GM12878 (cell line): ENCODE results near the gene BEND7. TPM values are rescaled to one million over a fixed set of nuclear protein-coding genes. Genes with fewer than 3 reads are reported as not detected.

Experiments
- ATAC-seq: fragments of 200-7000 bp; cut with Tn5 transposase; 3 replicates; pipeline ENCODE4 v1.9.1; 2020; ENCODE audit warnings: mild to moderate bottlenecking, moderate library complexity
- BruUV-seq: library from RNA; stranded (reverse); fragments of 400-500 nt; replicated peaks from 2 replicates; lab custom pipeline; 2021; lab: Mats Ljungman, UMichigan
- CTCF ChIA-PET: fragments of 300-600 bp; sonication (Branson Sonifier 250); formaldehyde crosslinking; extraction: SDS; loops from one replicate; lab custom pipeline; 2021; ENCODE audit warnings: inconsistent platforms; lab: Yijun Ruan, JAX
- POLR2A ChIA-PET: fragments of 350-600 bp; formaldehyde crosslinking; extraction: SDS; loops from one replicate; lab custom pipeline; 2021; ENCODE audit warnings: inconsistent platforms; lab: Charles Lee
- RAD21 ChIA-PET: fragments of 300-600 bp; sonication (Branson Sonifier 250); formaldehyde crosslinking; loops from one replicate; lab custom pipeline; 2023; ENCODE audit warnings: antibody characterized with exemption; ENCODE audit not compliant: unreplicated experiment; lab: Charles Lee
- SMC1A ChIA-PET: fragments of 300-600 bp; sonication (Branson Sonifier 250); formaldehyde crosslinking; loops from one replicate; lab custom pipeline; 2023; ENCODE audit not compliant: unreplicated experiment, uncharacterized antibody; lab: Charles Lee
- DNase-seq: peaks from one replicate; pipeline ENCODE4 v3.0.0-alpha.2; 2011; ENCODE audit warnings: low read depth, low spot score
- FAIRE-seq: peaks from 3 replicates; lab custom pipeline; 2011; peaks lifted over from hg19 to GRCh38; lab: Jason Lieb, UNC
- H2AFZ ChIP-seq: 2 replicates; pipeline ENCODE4 v1.6.0; 2011; ENCODE audit warnings: low read depth, low read length, control low read depth; ENCODE audit not compliant: control insufficient read depth
- H3K27ac ChIP-seq: 2 replicates; pipeline ENCODE4 v1.5.1; 2011; ENCODE audit warnings: control low read depth; ENCODE audit not compliant: control insufficient read depth, insufficient read depth
- H3K27me3 ChIP-seq, 2 experiments: replicated peaks in 1 of 2; 2 replicates each; pipeline versions ENCODE4 v1.6.0 to v1.6.1; 2011; ENCODE audit warnings: low read length in 1 of 2; ENCODE audit not compliant: control insufficient read depth in 2 of 2, insufficient read depth in 2 of 2
- H3K36me3 ChIP-seq, 2 experiments: 2 replicates each; pipeline ENCODE4 v1.5.1; 2011; ENCODE audit warnings: low read length in 1 of 2; ENCODE audit not compliant: control insufficient read depth in 2 of 2, insufficient read depth in 2 of 2
- H3K4me1 ChIP-seq: 2 replicates; pipeline ENCODE4 v1.6.1; 2011; ENCODE audit warnings: mild to moderate bottlenecking, low read length, moderate library complexity, mixed read lengths; ENCODE audit not compliant: control insufficient read depth, insufficient read depth
- H3K4me2 ChIP-seq: 2 replicates; pipeline ENCODE4 v1.6.0; 2011; ENCODE audit warnings: control low read depth; ENCODE audit not compliant: control insufficient read depth, insufficient read depth
- H3K4me3 ChIP-seq: fragments of 200-600 bp; sonication (generic); 2 replicates; pipeline ENCODE4 v1.5.1; 2016
- H3K79me2 ChIP-seq: 2 replicates; pipeline ENCODE4 v1.6.0; 2011; ENCODE audit warnings: low read length; ENCODE audit not compliant: control insufficient read depth, insufficient read depth
- H3K9ac ChIP-seq: 2 replicates; pipeline ENCODE4 v1.8.0; 2011; ENCODE audit warnings: low read length, control low read depth, mixed read lengths; ENCODE audit not compliant: control insufficient read depth, insufficient read depth
- H3K9me3 ChIP-seq: replicated peaks from 3 replicates; pipeline ENCODE4 v1.5.1; 2011; ENCODE audit warnings: mild to moderate bottlenecking, low read length; ENCODE audit not compliant: control insufficient read depth, insufficient read depth
- H4K20me1 ChIP-seq: 2 replicates; pipeline ENCODE4 v1.6.0; 2011; ENCODE audit not compliant: control insufficient read depth, insufficient read depth
- CEBPB ChIP-seq, 2 experiments: fragments of 150-350 bp in 1 of 2; IDR thresholded peaks; 2 replicates each; pipeline ENCODE4 v1.6.1; 2012 to 2014; ENCODE audit warnings: low read depth in 2 of 2, low read length in 2 of 2, borderline replicate concordance in 1 of 2, inconsistent platforms in 1 of 2
- FOS ChIP-seq: IDR thresholded peaks from 3 replicates; pipeline ENCODE4 v1.6.1; 2011; ENCODE audit warnings: borderline replicate concordance; ENCODE audit not compliant: insufficient read length; ENCODE audit errors: extremely low read depth
- MEF2A ChIP-seq: IDR thresholded peaks from 2 replicates; pipeline ENCODE4 v1.6.1; 2011; ENCODE audit warnings: low read depth, mild to moderate bottlenecking, low read length, moderate library complexity; ENCODE audit not compliant: insufficient read depth
- MEF2B ChIP-seq: fragments of 450-650 bp; IDR thresholded peaks from 2 replicates; pipeline ENCODE4 v1.6.1; 2018; ENCODE audit warnings: mild to moderate bottlenecking, moderate library complexity; ENCODE audit not compliant: partially characterized antibody, poor library complexity, severe bottlenecking
- NFYB ChIP-seq: IDR thresholded peaks from 2 replicates; pipeline ENCODE4 v1.6.1; 2011; ENCODE audit warnings: low read depth, mild to moderate bottlenecking, low read length, improper control_type of control experiment, moderate library complexity; ENCODE audit not compliant: insufficient read depth
- RB1 ChIP-seq: fragments of 450-650 bp; formaldehyde crosslinking; IDR thresholded peaks from 2 replicates; pipeline ENCODE4 v1.6.1; 2017; ENCODE audit warnings: mild to moderate bottlenecking, borderline replicate concordance
- RELA ChIP-seq: fragments of 450-650 bp; IDR thresholded peaks from 2 replicates; pipeline ENCODE4 v1.8.0; 2014; ENCODE audit warnings: borderline replicate concordance; ENCODE audit not compliant: partially characterized antibody
- SMAD1 ChIP-seq: fragments of 450-650 bp; IDR thresholded peaks from 2 replicates; pipeline ENCODE4 v1.6.1; 2018; ENCODE audit warnings: mild to moderate bottlenecking, low read depth; ENCODE audit not compliant: partially characterized antibody
- STAT3 ChIP-seq: IDR thresholded peaks from 2 replicates; pipeline ENCODE4 v1.6.1; 2011; ENCODE audit warnings: low read depth, low read length, improper control_type of control experiment
- ZNF384 ChIP-seq: IDR thresholded peaks from 2 replicates; pipeline ENCODE4 v1.6.1; 2012; ENCODE audit warnings: low read depth, mild to moderate bottlenecking, low read length, improper control_type of control experiment, borderline replicate concordance
- WGBS: methylation state at CpG from one replicate; pipeline ENCODE4 v1.1.6; 2016; ENCODE audit warnings: low lambda C conversion rate; ENCODE audit not compliant: insufficient replicate concordance, insufficient coverage; ENCODE audit errors: missing lambda C conversion rate; 5-methylcytosine and 5-hydroxymethylcytosine counted together
- in situ Hi-C: fragments of 300-500 bp; cut with MboI; formaldehyde crosslinking; loops from 9 replicates; pipeline ENCODE4 v1.14.3; 2018; ENCODE audit warnings: mixed read lengths
- intact Hi-C: fragments of 100-400 bp; cut with micrococcal nuclease; formaldehyde crosslinking; loops from one replicate; pipeline ENCODE4 v1.14.2; 2022; ENCODE audit not compliant: unreplicated experiment
- polyA plus RNA-seq, 11 experiments: library from polyadenylated mRNA; depleted of rRNA in 4 of 11; unstranded in 6 of 11; stranded (reverse) in 5 of 11; fragments of >200 nt; fragmentation: Nextera tagmentation in 4 of 11; fragmentation: Illumina TruSeq in 1 of 11; extraction: Ambion mirVana in 4 of 11; extraction: Trizol in 1 of 11; gene quantifications; 1 replicate in 1 of 11; 2 replicates in 10 of 11; pipeline versions ENCODE4 v1.2.1 to v1.2.3, GENCODE V29; 2011 to 2016; ENCODE audit warnings: inconsistent platforms in 2 of 11, missing spikeins in 2 of 11, low read depth in 1 of 11
- total RNA-seq, 4 experiments: library from RNA; depleted of rRNA in 3 of 4; stranded (reverse); fragments of >200 nt in 3 of 4; fragmentation: Illumina TruSeq in 1 of 4; extraction: Trizol in 1 of 4; gene quantifications; 2 replicates each; pipeline versions ENCODE4 v1.2.1 to v1.2.3, GENCODE V29; 2013 to 2021
- TF ChIP-seq, protein P1 (sequence below): fragments of 450-650 bp; conservative IDR thresholded peaks from 2 replicates; pipeline ENCODE4 v1.6.1; 2017; ENCODE audit warnings: mild to moderate bottlenecking, moderate library complexity
- TF ChIP-seq, protein P2 (sequence below): fragments of 450-650 bp; IDR thresholded peaks from 2 replicates; pipeline ENCODE4 v1.6.1; 2016; ENCODE audit warnings: mild to moderate bottlenecking, moderate library complexity, borderline replicate concordance

The BEND7 gene
- total and polyA plus RNA-seq, 10 of the 15 experiments (the other 5 are each of a cell fraction or from before 2014, with no cell fraction given): not detected

DNA sequence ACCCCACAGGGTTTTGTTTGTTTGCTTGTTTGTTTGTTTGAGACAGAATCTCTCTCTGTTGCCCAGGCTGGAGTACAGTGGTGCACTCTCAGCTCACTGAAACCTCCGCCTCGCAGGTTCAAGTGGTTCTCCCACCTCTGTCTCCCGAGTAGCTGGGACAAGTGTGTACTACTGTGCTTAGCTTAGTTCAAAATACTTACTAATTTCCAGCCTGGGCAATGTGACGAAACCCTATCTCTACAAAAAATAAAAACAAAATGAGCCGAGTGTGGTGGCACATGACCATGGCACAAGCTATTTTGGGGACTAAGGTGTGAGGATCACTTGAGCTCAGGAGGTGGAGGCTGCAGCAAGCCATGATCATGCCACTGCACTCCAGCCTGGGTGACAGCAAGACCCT is 42.7 kb upstream of the BEND7 start (continued):
- TF ChIP-seq, protein P1, sequence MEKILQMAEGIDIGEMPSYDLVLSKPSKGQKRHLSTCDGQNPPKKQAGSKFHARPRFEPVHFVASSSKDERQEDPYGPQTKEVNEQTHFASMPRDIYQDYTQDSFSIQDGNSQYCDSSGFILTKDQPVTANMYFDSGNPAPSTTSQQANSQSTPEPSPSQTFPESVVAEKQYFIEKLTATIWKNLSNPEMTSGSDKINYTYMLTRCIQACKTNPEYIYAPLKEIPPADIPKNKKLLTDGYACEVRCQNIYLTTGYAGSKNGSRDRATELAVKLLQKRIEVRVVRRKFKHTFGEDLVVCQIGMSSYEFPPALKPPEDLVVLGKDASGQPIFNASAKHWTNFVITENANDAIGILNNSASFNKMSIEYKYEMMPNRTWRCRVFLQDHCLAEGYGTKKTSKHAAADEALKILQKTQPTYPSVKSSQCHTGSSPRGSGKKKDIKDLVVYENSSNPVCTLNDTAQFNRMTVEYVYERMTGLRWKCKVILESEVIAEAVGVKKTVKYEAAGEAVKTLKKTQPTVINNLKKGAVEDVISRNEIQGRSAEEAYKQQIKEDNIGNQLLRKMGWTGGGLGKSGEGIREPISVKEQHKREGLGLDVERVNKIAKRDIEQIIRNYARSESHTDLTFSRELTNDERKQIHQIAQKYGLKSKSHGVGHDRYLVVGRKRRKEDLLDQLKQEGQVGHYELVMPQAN: no peak
- no peak for TF ChIP-seq RELA
- no peak for TF ChIP-seq NFYB
- no peak for TF ChIP-seq FOS
- TF ChIP-seq SMAD1: no peak
- no peak for TF ChIP-seq ZNF384
- no peak for TF ChIP-seq MEF2B
- no peak for TF ChIP-seq RB1

DNA sequence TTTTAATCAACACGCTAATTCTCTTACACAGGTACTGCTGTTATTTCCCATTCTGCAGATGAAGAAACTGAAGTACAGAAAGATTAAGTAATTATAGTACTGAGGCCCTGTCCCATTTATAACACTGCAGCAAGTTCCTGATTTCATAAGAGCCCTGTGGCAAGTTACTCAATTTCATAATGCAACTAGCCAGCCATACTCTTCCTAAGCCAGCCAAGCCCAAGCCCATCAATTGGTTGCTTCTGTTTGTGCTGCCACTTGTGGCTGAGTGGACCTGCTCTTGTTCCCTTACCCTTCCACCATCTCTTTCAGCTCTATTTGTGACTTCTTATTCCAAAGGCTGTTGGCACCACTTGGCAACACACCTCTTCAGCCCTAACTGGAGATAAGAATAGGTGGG is 38.2 kb upstream of the BEND7 start:
- no peak overlapping the region for H3K4me2 ChIP-seq
- no peak overlapping the region for H3K4me3 ChIP-seq
- no peak overlapping the region for H2AFZ ChIP-seq
- ChIA-PET RAD21 (no interaction called here), SMC1A (no interaction called here), POLR2A (no interaction called here), CTCF (no interaction called here)
- H3K9me3 ChIP-seq: no peaks in the 10 kb centered on the region
- H3K9ac ChIP-seq: no peak overlapping the region
- WGBS: 94% methylated on average over 1 of the region's 1 CpG
- no TSS peak for BruUV-seq
- intact Hi-C loops (no loop called here), in situ Hi-C loops (no loop called here)
- peaks cover 0 to 3% of the 10 kb centered on the region in 2 experiments; a peak in 1 of 4 replicates for H3K27me3 ChIP-seq
- no peaks in the 10 kb centered on the region for H3K4me1 ChIP-seq
- ATAC-seq: no peak
- H3K79me2 ChIP-seq: no peaks in the 10 kb centered on the region
- no peak for DNase-seq
- H3K27ac ChIP-seq: no peak overlapping the region
- H4K20me1 ChIP-seq: no peaks in the 10 kb centered on the region
- FAIRE-seq: no peak
- H3K36me3 ChIP-seq: no peaks in the 10 kb centered on the region
- TF ChIP-seq, protein P2, sequence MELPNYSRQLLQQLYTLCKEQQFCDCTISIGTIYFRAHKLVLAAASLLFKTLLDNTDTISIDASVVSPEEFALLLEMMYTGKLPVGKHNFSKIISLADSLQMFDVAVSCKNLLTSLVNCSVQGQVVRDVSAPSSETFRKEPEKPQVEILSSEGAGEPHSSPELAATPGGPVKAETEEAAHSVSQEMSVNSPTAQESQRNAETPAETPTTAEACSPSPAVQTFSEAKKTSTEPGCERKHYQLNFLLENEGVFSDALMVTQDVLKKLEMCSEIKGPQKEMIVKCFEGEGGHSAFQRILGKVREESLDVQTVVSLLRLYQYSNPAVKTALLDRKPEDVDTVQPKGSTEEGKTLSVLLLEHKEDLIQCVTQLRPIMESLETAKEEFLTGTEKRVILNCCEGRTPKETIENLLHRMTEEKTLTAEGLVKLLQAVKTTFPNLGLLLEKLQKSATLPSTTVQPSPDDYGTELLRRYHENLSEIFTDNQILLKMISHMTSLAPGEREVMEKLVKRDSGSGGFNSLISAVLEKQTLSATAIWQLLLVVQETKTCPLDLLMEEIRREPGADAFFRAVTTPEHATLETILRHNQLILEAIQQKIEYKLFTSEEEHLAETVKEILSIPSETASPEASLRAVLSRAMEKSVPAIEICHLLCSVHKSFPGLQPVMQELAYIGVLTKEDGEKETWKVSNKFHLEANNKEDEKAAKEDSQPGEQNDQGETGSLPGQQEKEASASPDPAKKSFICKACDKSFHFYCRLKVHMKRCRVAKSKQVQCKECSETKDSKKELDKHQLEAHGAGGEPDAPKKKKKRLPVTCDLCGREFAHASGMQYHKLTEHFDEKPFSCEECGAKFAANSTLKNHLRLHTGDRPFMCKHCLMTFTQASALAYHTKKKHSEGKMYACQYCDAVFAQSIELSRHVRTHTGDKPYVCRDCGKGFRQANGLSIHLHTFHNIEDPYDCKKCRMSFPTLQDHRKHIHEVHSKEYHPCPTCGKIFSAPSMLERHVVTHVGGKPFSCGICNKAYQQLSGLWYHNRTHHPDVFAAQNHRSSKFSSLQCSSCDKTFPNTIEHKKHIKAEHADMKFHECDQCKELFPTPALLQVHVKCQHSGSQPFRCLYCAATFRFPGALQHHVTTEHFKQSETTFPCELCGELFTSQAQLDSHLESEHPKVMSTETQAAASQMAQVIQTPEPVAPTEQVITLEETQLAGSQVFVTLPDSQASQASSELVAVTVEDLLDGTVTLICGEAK: no peak
- TF ChIP-seq CEBPB (IDR thresholded peaks at IDR 0.05; ENCODE audit: borderline replicate concordance in 1 of 2, low read depth in 2 of 2, low read length in 2 of 2): no peak
- no peak for TF ChIP-seq STAT3
- no peak for TF ChIP-seq MEF2A
